Mesenchymal stem cell (in vitro differentiated cells and primary cell): ENCODE measurements around the gene RNF152.

Experiments
- DNase-seq: peaks from one replicate; pipeline ENCODE4 v3.0.0-alpha.2; 2013
- H2AFZ ChIP-seq: one replicate; pipeline ENCODE4 v1.6.1; 2013; ENCODE audit warnings: low read depth, mild to moderate bottlenecking, control low read depth, inconsistent platforms, low read length, moderate library complexity
- H2AK5ac ChIP-seq: 2 replicates; pipeline ENCODE4 v1.6.1; 2013; ENCODE audit warnings: low read length, moderate library complexity, mild to moderate bottlenecking, inconsistent platforms; ENCODE audit not compliant: severe bottlenecking
- H2BK120ac ChIP-seq: one replicate; pipeline ENCODE4 v1.6.1; 2013; ENCODE audit warnings: low read depth, mild to moderate bottlenecking, inconsistent platforms, low read length, moderate library complexity
- H2BK12ac ChIP-seq, 2 experiments: one replicate each; pipeline ENCODE4 v1.6.1; 2013; ENCODE audit warnings: inconsistent platforms in 2 of 2, low read length in 2 of 2, mild to moderate bottlenecking in 2 of 2, moderate library complexity in 2 of 2, control low read depth in 1 of 2
- H2BK15ac ChIP-seq: one replicate; pipeline ENCODE4 v1.6.1; 2013; ENCODE audit warnings: mild to moderate bottlenecking, low read depth, inconsistent platforms; ENCODE audit not compliant: poor library complexity, severe bottlenecking
- H2BK5ac ChIP-seq: 2 replicates; pipeline ENCODE4 v1.6.1; 2013; ENCODE audit warnings: low read depth, mild to moderate bottlenecking, low read length, control low read depth, inconsistent platforms; ENCODE audit not compliant: poor library complexity, severe bottlenecking
- H3K14ac ChIP-seq, 2 experiments: one replicate each; pipeline ENCODE4 v1.6.1; 2013; ENCODE audit warnings: inconsistent platforms in 2 of 2, low read length in 2 of 2, control low read depth in 1 of 2, mild to moderate bottlenecking in 1 of 2, moderate library complexity in 1 of 2
- H3K18ac ChIP-seq, 2 experiments: one replicate each; pipeline ENCODE4 v1.6.1; 2013; ENCODE audit warnings: inconsistent platforms in 2 of 2, low read length in 2 of 2, control low read depth in 1 of 2, low read depth in 1 of 2, mild to moderate bottlenecking in 1 of 2
- H3K23ac ChIP-seq, 2 experiments: one replicate each; pipeline ENCODE4 v1.6.1; 2013; ENCODE audit warnings: inconsistent platforms in 2 of 2, low read length in 2 of 2, mild to moderate bottlenecking in 2 of 2, moderate library complexity in 2 of 2, control low read depth in 1 of 2
- H3K27ac ChIP-seq: 2 replicates; pipeline ENCODE4 v1.5.1; 2013; ENCODE audit warnings: mild to moderate bottlenecking, moderate library complexity, low read length, control low read depth, inconsistent platforms; ENCODE audit not compliant: poor library complexity, severe bottlenecking
- H3K27me3 ChIP-seq, 2 experiments: 2 replicates each; pipeline versions ENCODE4 v1.6.1 to v1.7.0; 2013; ENCODE audit warnings: low read length in 2 of 2, mild to moderate bottlenecking in 2 of 2, moderate library complexity in 2 of 2, control low read depth in 1 of 2, inconsistent platforms in 1 of 2; ENCODE audit not compliant: control insufficient read depth in 1 of 2, insufficient read depth in 1 of 2
- H3K36me3 ChIP-seq, 2 experiments: 2 replicates each; pipeline versions ENCODE4 v1.6.1 to v1.7.0; 2013; ENCODE audit warnings: low read length in 2 of 2, control low read depth in 1 of 2, inconsistent platforms in 1 of 2, low read depth in 1 of 2, mild to moderate bottlenecking in 1 of 2; ENCODE audit not compliant: insufficient read depth in 2 of 2, control insufficient read depth in 1 of 2
- H3K4ac ChIP-seq, 2 experiments: one replicate each; pipeline ENCODE4 v1.6.1; 2013; ENCODE audit warnings: inconsistent platforms in 2 of 2, low read length in 2 of 2, mild to moderate bottlenecking in 2 of 2, moderate library complexity in 2 of 2, control low read depth in 1 of 2, low read depth in 1 of 2
- H3K4me1 ChIP-seq: 2 replicates; pipeline ENCODE4 v1.6.1; 2013; ENCODE audit warnings: low read depth, low read length, control low read depth; ENCODE audit not compliant: control insufficient read depth, insufficient read depth
- H3K4me2 ChIP-seq: 2 replicates; pipeline ENCODE4 v1.6.1; 2013; ENCODE audit warnings: low read length, mild to moderate bottlenecking, inconsistent platforms; ENCODE audit not compliant: poor library complexity, severe bottlenecking
- H3K4me3 ChIP-seq, 2 experiments: 2 replicates each; pipeline versions ENCODE4 v1.5.1 to v1.7.0; 2013; ENCODE audit warnings: low read length in 2 of 2, mild to moderate bottlenecking in 2 of 2, control low read depth in 1 of 2, low read depth in 1 of 2; ENCODE audit not compliant: insufficient read depth in 1 of 2
- H3K79me1 ChIP-seq: replicated peaks from 2 replicates; pipeline ENCODE4 v1.6.1; 2013; ENCODE audit warnings: mild to moderate bottlenecking, control low read depth, low read length, inconsistent platforms; ENCODE audit not compliant: poor library complexity, severe bottlenecking
- H3K9ac ChIP-seq: 2 replicates; pipeline ENCODE4 v1.7.0; 2013; ENCODE audit warnings: mild to moderate bottlenecking, low read length, moderate library complexity
- H3K9me3 ChIP-seq: 2 replicates; pipeline ENCODE4 v1.7.0; 2013; ENCODE audit warnings: mild to moderate bottlenecking, low read length; ENCODE audit not compliant: control insufficient read depth
- H4K8ac ChIP-seq: one replicate; pipeline ENCODE4 v1.6.1; 2013; ENCODE audit warnings: inconsistent platforms, mild to moderate bottlenecking, low read length, moderate library complexity
- H4K91ac ChIP-seq: one replicate; pipeline ENCODE4 v1.6.1; 2013; ENCODE audit warnings: mild to moderate bottlenecking, low read length, inconsistent platforms
- WGBS: methylation state at CpG from one replicate; pipeline ENCODE4 v1.1.7; 2013; ENCODE audit warnings: mixed read lengths; 5-methylcytosine and 5-hydroxymethylcytosine counted together

RNF152 gene

GRCh38 chr18:61833978-61834377 lies 58.8 kb downstream of the RNF152 start:
- WGBS: 49% methylated on average over 4 of the region's 4 CpGs

GRCh38 chr18:61833387-61833786 lies 59.4 kb downstream of the RNF152 start:
- H3K9ac ChIP-seq: no peak overlapping the region
- H3K27me3 ChIP-seq: no peaks in the 10 kb centered on the region
- no peaks in the 10 kb centered on the region for H3K36me3 ChIP-seq
- no peak overlapping the region for H3K4me3 ChIP-seq
- no peaks in the 10 kb centered on the region for H3K9me3 ChIP-seq
- H3K4ac ChIP-seq: no peak overlapping the region
- H4K8ac ChIP-seq: no peak overlapping the region
- no peak overlapping the region for H2BK5ac ChIP-seq
- H3K14ac ChIP-seq: no peak overlapping the region
- 5% methylated on average over 5 of the region's 5 CpGs for WGBS
- H3K79me1 ChIP-seq: peaks cover 2% of the 10 kb centered on the region
- H4K91ac ChIP-seq: no peak overlapping the region
- H2BK120ac ChIP-seq: no peak overlapping the region
- no peak overlapping the region for H2BK12ac ChIP-seq
- peaks cover 3% of the 10 kb centered on the region for H3K4me1 ChIP-seq
- no peak overlapping the region for H3K27ac ChIP-seq
- DNase-seq: peak; percentile 89
- H2AFZ ChIP-seq: no peak overlapping the region
- no peak overlapping the region for H3K4me2 ChIP-seq
- H3K23ac ChIP-seq: no peak overlapping the region
- no peak overlapping the region for H3K18ac ChIP-seq
- no peak overlapping the region for H2BK15ac ChIP-seq
- H2AK5ac ChIP-seq: no peak overlapping the region

More at GRCh38 chr18:61833978-61834377, 58.8 kb downstream of the RNF152 start:
- no peaks in the 10 kb centered on the region for H3K36me3 ChIP-seq
- no peak overlapping the region for H2BK5ac ChIP-seq
- H3K27me3 ChIP-seq: no peaks in the 10 kb centered on the region
- no peak overlapping the region for H3K14ac ChIP-seq
- H4K8ac ChIP-seq: no peak overlapping the region
- no peak overlapping the region for H2AK5ac ChIP-seq
- no peak overlapping the region for H3K4me3 ChIP-seq
- H2AFZ ChIP-seq: no peak overlapping the region
- H3K79me1 ChIP-seq: peaks cover 2% of the 10 kb centered on the region
- DNase-seq: peak; percentile 62
- H3K4ac ChIP-seq: no peak overlapping the region
- H3K9ac ChIP-seq: no peak overlapping the region
- H3K4me2 ChIP-seq: no peak overlapping the region
- H3K18ac ChIP-seq: peak overlapping the region; percentile 13 to 91
- H3K9me3 ChIP-seq: no peaks in the 10 kb centered on the region
- no peak overlapping the region for H3K23ac ChIP-seq
- no peak overlapping the region for H4K91ac ChIP-seq
- H2BK12ac ChIP-seq: no peak overlapping the region
- H2BK15ac ChIP-seq: no peak overlapping the region
- peaks cover 3% of the 10 kb centered on the region for H3K4me1 ChIP-seq
- H2BK120ac ChIP-seq: no peak overlapping the region
- H3K27ac ChIP-seq: no peak overlapping the region

GRCh38 chr18:61832858-61833257 lies 59.9 kb downstream of the RNF152 start:
- no peak overlapping the region for H3K27ac ChIP-seq
- H2BK5ac ChIP-seq: no peak overlapping the region
- H3K4me1 ChIP-seq: peaks cover 3% of the 10 kb centered on the region
- no peak overlapping the region for H4K8ac ChIP-seq
- H3K79me1 ChIP-seq: peaks cover 2% of the 10 kb centered on the region
- H3K9ac ChIP-seq: no peak overlapping the region
- no peak overlapping the region for H2AFZ ChIP-seq
- no peaks in the 10 kb centered on the region for H3K9me3 ChIP-seq
- H3K4ac ChIP-seq: no peak overlapping the region
- peak overlapping the region; percentile 58 to 77 for H2BK12ac ChIP-seq
- H3K18ac ChIP-seq: no peak overlapping the region
- no peak overlapping the region for H3K4me3 ChIP-seq
- no peak overlapping the region for H2BK120ac ChIP-seq
- no peak overlapping the region for H2AK5ac ChIP-seq
- no peak for DNase-seq
- no peaks in the 10 kb centered on the region for H3K27me3 ChIP-seq
- H3K14ac ChIP-seq: no peak overlapping the region
- H3K4me2 ChIP-seq: no peak overlapping the region
- H4K91ac ChIP-seq: no peak overlapping the region
- H3K23ac ChIP-seq: no peak overlapping the region
- H3K36me3 ChIP-seq: no peaks in the 10 kb centered on the region
- 86% methylated on average over 1 of the region's 2 CpGs for WGBS
- no peak overlapping the region for H2BK15ac ChIP-seq

- Histone ChIP-seq H4K8ac (no peak overlapping the region), H2BK120ac (no peak overlapping the region), H3K79me1 (peaks cover under 1% of the 10 kb centered on the region), H3K18ac (no peak overlapping the region), H3K36me3 (no peaks in the 10 kb centered on the region), H3K27me3 (no peaks in the 10 kb centered on the region), H3K14ac (no peak overlapping the region), H2BK5ac (no peak overlapping the region), H3K9ac (no peak overlapping the region), H3K23ac (no peak overlapping the region), H3K4me2 (no peak overlapping the region), H2BK15ac (no peak overlapping the region), H3K4ac (no peak overlapping the region), H2AK5ac (no peak overlapping the region), H3K4me3 (no peak overlapping the region), H4K91ac (no peak overlapping the region), H2AFZ (no peak overlapping the region), H3K27ac (no peak overlapping the region), H3K9me3 (no peaks in the 10 kb centered on the region), H2BK12ac (peak overlapping the region in 1 of 2 experiments; percentile 73), H3K4me1 (peaks cover 3% of the 10 kb centered on the region)
- peak; percentile 81 for DNase-seq
- WGBS: 27% methylated on average over 6 of the region's 6 CpGs
These were observed 61.7 kb downstream of the RNF152 start for GRCh38 chr18:61831071-61831470.
